HL-60 (cell line): ENCODE measurements around the gene PTPRN2.

Source experiments
- DNase-seq, 2 experiments: peaks; one replicate each; pipeline ENCODE4 v3.0.0-alpha.2; 2010 to 2020; ENCODE audit warnings: low read depth in 1 of 2, low spot score in 1 of 2
- H3K27ac ChIP-seq: fragments of 250-450 bp; sonication (Bioruptor Pico); replicated peaks from 2 replicates; pipeline ENCODE4 v1.5.1; 2020; ENCODE audit warnings: mild to moderate bottlenecking, moderate library complexity
- H3K27me3 ChIP-seq: fragments of 250-450 bp; sonication (Bioruptor Pico); 2 replicates; pipeline ENCODE4 v1.5.1; 2021; ENCODE audit warnings: mild to moderate bottlenecking, moderate library complexity; ENCODE audit not compliant: insufficient read depth, poor library complexity, severe bottlenecking
- H3K4me3 ChIP-seq: replicated peaks from 2 replicates; pipeline ENCODE4 v1.5.1; 2011; ENCODE audit warnings: mild to moderate bottlenecking, control low read depth, low read length; ENCODE audit not compliant: insufficient read depth
- GABPA ChIP-seq: IDR thresholded peaks from 2 replicates; pipeline ENCODE4 v1.6.1; 2012; ENCODE audit warnings: low read depth
- POLR2AphosphoS5 ChIP-seq: IDR thresholded peaks from 2 replicates; pipeline ENCODE4 v1.6.1; 2012; ENCODE audit warnings: low read depth
- SPI1 ChIP-seq: IDR thresholded peaks from 2 replicates; pipeline ENCODE4 v1.6.1; 2012; ENCODE audit warnings: low read depth, mild to moderate bottlenecking, borderline replicate concordance
- TF ChIP-seq, protein P1 (sequence below): IDR thresholded peaks from 2 replicates; pipeline ENCODE4 v1.6.1; 2012; ENCODE audit warnings: low read depth; ENCODE audit not compliant: insufficient replicate concordance
- TF ChIP-seq, protein P2 (sequence below): IDR thresholded peaks from one replicate; pipeline ENCODE4 v1.5.1; 2011; ENCODE audit warnings: low read length, control low read depth, inconsistent platforms; ENCODE audit not compliant: insufficient read depth

Gene PTPRN2

DNA sequence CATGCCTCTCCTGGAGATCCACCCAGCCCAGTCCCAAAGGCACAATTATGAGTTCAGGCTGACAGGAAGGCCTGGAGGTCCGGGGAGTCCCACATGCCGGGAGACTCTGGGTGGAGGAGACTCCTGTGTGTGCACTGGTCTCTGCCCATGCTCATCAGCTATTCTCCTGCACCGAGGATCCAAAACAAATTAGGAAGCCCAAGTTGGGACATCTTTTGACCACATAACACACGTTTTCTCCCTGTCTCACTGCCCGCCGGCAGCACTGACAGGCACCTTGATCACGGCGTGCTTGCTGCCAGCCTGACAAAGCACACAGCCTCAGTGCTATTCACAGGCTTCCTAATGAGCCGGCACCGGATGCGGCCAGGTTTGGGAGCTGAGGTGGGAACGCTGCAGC is 412.7 kb downstream of the PTPRN2 start:
- DNase-seq, result no peak
- no peaks in the 10 kb centered on the region for H3K27me3 ChIP-seq
- H3K4me3 ChIP-seq, result no peak overlapping the region
- no peak overlapping the region for H3K27ac ChIP-seq
- no peak for TF ChIP-seq POLR2AphosphoS5
- TF ChIP-seq SPI1, result no peak
- TF ChIP-seq, protein P1, sequence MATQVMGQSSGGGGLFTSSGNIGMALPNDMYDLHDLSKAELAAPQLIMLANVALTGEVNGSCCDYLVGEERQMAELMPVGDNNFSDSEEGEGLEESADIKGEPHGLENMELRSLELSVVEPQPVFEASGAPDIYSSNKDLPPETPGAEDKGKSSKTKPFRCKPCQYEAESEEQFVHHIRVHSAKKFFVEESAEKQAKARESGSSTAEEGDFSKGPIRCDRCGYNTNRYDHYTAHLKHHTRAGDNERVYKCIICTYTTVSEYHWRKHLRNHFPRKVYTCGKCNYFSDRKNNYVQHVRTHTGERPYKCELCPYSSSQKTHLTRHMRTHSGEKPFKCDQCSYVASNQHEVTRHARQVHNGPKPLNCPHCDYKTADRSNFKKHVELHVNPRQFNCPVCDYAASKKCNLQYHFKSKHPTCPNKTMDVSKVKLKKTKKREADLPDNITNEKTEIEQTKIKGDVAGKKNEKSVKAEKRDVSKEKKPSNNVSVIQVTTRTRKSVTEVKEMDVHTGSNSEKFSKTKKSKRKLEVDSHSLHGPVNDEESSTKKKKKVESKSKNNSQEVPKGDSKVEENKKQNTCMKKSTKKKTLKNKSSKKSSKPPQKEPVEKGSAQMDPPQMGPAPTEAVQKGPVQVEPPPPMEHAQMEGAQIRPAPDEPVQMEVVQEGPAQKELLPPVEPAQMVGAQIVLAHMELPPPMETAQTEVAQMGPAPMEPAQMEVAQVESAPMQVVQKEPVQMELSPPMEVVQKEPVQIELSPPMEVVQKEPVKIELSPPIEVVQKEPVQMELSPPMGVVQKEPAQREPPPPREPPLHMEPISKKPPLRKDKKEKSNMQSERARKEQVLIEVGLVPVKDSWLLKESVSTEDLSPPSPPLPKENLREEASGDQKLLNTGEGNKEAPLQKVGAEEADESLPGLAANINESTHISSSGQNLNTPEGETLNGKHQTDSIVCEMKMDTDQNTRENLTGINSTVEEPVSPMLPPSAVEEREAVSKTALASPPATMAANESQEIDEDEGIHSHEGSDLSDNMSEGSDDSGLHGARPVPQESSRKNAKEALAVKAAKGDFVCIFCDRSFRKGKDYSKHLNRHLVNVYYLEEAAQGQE, result no peak
- no peak for TF ChIP-seq GABPA
- TF ChIP-seq, protein P2, sequence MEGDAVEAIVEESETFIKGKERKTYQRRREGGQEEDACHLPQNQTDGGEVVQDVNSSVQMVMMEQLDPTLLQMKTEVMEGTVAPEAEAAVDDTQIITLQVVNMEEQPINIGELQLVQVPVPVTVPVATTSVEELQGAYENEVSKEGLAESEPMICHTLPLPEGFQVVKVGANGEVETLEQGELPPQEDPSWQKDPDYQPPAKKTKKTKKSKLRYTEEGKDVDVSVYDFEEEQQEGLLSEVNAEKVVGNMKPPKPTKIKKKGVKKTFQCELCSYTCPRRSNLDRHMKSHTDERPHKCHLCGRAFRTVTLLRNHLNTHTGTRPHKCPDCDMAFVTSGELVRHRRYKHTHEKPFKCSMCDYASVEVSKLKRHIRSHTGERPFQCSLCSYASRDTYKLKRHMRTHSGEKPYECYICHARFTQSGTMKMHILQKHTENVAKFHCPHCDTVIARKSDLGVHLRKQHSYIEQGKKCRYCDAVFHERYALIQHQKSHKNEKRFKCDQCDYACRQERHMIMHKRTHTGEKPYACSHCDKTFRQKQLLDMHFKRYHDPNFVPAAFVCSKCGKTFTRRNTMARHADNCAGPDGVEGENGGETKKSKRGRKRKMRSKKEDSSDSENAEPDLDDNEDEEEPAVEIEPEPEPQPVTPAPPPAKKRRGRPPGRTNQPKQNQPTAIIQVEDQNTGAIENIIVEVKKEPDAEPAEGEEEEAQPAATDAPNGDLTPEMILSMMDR, result no peak

DNA sequence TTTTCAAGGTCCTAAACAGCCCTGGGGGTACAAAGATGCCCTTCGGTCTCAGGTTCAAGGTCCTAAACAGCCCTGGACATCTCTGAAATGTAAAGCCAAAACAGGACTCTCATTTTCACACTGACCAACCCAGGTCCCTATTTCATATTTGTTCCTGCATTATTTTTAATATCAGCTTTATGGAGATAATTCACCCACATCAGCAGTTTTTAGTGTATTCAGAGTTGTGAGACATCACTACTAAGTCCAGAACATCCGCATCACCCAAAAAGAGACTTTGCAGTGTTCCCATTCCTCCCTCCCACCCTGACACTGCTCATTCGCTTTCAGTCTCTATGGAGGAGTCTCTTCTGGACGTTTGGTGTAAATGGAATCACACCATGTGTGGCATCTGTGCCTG is 420.2 kb downstream of the PTPRN2 start:
- H3K27ac ChIP-seq, result no peak overlapping the region
- DNase-seq, result no peak
- no peaks in the 10 kb centered on the region for H3K27me3 ChIP-seq

DNA sequence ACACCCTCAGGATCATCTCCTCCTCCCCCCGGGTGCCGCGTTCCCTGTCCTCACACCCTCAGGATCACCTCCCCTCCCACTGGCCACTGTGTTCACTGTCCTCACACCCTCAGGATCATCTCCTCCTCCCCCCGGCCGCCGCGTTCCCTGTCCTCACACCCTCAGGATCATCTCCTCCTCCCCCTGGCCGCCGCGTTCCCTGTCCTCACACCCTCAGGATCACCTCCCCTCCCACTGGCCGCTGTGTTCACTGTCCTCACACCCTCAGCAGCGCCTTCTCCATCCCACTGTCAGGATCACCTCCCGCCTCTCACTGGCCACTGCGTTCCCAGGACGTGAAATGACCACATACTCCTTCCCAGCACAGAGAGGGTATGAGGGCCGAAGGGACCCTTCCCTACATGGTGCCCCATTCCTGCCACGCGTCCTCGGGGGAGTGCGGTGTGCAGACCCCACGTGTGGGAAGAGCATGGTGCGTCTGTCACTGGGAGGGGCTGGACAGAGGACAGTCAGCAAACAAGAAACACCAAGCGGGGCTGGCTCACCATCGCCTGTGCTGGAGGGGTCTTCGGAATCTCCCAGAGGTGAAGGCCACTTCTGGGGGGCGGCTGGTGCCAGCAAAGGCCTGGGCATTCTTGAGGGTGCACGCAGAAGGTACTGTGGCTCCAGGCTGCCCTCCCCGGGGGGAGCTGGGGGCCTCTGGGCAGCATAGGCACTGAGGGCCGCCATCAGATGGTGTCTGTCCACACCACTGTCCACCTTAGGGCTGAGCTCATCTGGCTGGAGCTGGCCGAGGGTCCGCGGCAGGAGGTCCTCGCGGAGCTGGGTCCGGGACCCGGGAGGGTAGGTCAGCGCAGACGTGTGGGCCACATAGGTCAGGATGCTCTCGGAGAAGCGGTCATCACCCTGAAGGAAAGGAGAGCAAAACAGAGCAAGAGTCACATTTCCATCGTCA is 421.0 kb downstream of the PTPRN2 start:
- TF ChIP-seq POLR2AphosphoS5 (no peak), SPI1 (no peak), GABPA (no peak)
- TF ChIP-seq, protein P2, result no peak
- TF ChIP-seq, protein P1, result no peak
- no peaks in the 10 kb centered on the region for H3K27me3 ChIP-seq
- no peak overlapping the region for H3K27ac ChIP-seq
- no peak overlapping the region for H3K4me3 ChIP-seq
- DNase-seq, result no peak

More for the DNA sequence above, 420.2 kb downstream of the PTPRN2 start:
- TF ChIP-seq, protein P2, result no peak
- TF ChIP-seq, protein P1, result no peak
- TF ChIP-seq GABPA, result no peak
- no peak for TF ChIP-seq SPI1
- H3K4me3 ChIP-seq, result no peak overlapping the region
